Measurements from ENCODE around the gene PTPRK. TPM values are rescaled to one million over a fixed set of nuclear protein-coding genes. Genes with fewer than 3 reads are reported as not detected.

The PTPRK gene
- total and polyA plus RNA-seq, 2 of the 8 experiments (the other 6 are each of a cell fraction or from before 2014, with no cell fraction given), result 11.4 to 47.3 TPM

DNA sequence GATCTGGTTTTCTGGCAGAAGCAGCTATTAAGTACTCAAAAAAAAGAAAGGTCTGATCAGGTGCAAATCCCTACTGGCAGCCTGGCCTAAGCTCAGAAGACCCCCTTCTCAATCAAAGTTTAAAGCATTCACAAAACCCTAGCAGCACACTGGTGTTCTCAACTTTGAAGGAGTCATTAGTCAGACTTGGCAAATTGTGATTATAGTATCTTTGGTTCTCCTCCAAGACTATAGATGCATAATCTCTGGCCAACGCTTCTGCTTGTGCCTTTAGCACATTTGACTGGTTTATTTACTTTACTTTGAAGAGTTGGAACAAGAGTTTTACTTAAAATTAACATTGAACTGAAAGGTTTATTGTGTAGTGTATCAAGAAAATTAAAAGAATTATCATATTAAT is 248.9 kb downstream of the PTPRK start:
- TF ChIP-seq EP300 (IDR thresholded peaks at IDR 0.05; ENCODE audit: borderline replicate concordance in 1 of 2, low read depth in 2 of 2, low read length in 2 of 2) (no peak), POU5F1 (IDR thresholded peaks at IDR 0.05; ENCODE audit: low read depth, low read length) (no peak), SIX5 (IDR thresholded peaks at IDR 0.05; ENCODE audit: low read depth, low read length) (no peak), JUND (IDR thresholded peaks at IDR 0.05; ENCODE audit: low read length) (no peak), CEBPB (IDR thresholded peaks at IDR 0.05; ENCODE audit: low read depth, low read length) (no peak)
- TF ChIP-seq, protein P1, sequence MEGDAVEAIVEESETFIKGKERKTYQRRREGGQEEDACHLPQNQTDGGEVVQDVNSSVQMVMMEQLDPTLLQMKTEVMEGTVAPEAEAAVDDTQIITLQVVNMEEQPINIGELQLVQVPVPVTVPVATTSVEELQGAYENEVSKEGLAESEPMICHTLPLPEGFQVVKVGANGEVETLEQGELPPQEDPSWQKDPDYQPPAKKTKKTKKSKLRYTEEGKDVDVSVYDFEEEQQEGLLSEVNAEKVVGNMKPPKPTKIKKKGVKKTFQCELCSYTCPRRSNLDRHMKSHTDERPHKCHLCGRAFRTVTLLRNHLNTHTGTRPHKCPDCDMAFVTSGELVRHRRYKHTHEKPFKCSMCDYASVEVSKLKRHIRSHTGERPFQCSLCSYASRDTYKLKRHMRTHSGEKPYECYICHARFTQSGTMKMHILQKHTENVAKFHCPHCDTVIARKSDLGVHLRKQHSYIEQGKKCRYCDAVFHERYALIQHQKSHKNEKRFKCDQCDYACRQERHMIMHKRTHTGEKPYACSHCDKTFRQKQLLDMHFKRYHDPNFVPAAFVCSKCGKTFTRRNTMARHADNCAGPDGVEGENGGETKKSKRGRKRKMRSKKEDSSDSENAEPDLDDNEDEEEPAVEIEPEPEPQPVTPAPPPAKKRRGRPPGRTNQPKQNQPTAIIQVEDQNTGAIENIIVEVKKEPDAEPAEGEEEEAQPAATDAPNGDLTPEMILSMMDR (IDR thresholded peaks at IDR 0.05; ENCODE audit: control extremely low read depth in 1 of 3, insufficient read depth in 1 of 3, low read depth in 1 of 3, low read length in 3 of 3), result no peak
- Histone ChIP-seq H3K4me1 (replicated peaks in 1 of 4; ENCODE audit: control insufficient read depth in 3 of 4, insufficient read depth in 4 of 4, low read length in 3 of 4) (no peaks in the 10 kb centered on the region), H2BK15ac (ENCODE audit: low read length) (no peak overlapping the region), H2BK120ac (replicated peaks; ENCODE audit: low read depth, low read length) (no peak overlapping the region), H3K9ac (replicated peaks in 1 of 4; ENCODE audit: extremely low read depth in 1 of 4, low read depth in 3 of 4, low read length in 3 of 4) (no peak overlapping the region), H2BK20ac (ENCODE audit: low read length) (no peak overlapping the region), H3K14ac (ENCODE audit: insufficient read length) (no peak overlapping the region), H4K5ac (ENCODE audit: insufficient read length, low read depth, low read length) (no peak overlapping the region), H3K36me3 (ENCODE audit: control insufficient read depth in 2 of 4, insufficient read depth in 4 of 4, low read length in 3 of 4) (no peaks in the 10 kb centered on the region), H3K4ac (replicated peaks; ENCODE audit: insufficient read length, low read depth, low read length) (no peak overlapping the region), H4K20me1 (replicated peaks in 1 of 2; ENCODE audit: control insufficient read depth in 1 of 2, insufficient read depth in 2 of 2, low read length in 2 of 2) (no peaks in the 10 kb centered on the region), H2AK5ac (ENCODE audit: low read depth, low read length) (no peak overlapping the region), H2AFZ (ENCODE audit: low read length) (no peak overlapping the region), H3K56ac (replicated peaks; ENCODE audit: insufficient read length, low read depth, low read length) (no peak overlapping the region), H4K8ac (ENCODE audit: extremely low read depth, insufficient read depth, low read length) (no peak overlapping the region), H3K4me2 (ENCODE audit: insufficient read depth in 1 of 2, low read depth in 2 of 2, low read length in 2 of 2) (no peak overlapping the region), H3K9me3 (ENCODE audit: insufficient read depth in 2 of 2, low read depth in 1 of 2, low read length in 1 of 2) (no peaks in the 10 kb centered on the region), H3K79me1 (ENCODE audit: low read depth, low read length) (no peaks in the 10 kb centered on the region), H3K23me2 (ENCODE audit: low read depth, low read length) (no peaks in the 10 kb centered on the region), H3K27ac (ENCODE audit: low read depth, low read length) (no peak overlapping the region), H3K79me2 (ENCODE audit: control insufficient read depth in 1 of 2, insufficient read depth in 2 of 2, low read length in 2 of 2) (peaks cover 0 to 7% of the 10 kb centered on the region in 2 experiments; a peak in 1 of 4 replicates), H3K18ac (ENCODE audit: extremely low read depth, low read length) (no peak overlapping the region), H2BK5ac (ENCODE audit: low read depth, low read length) (no peak overlapping the region), H3K23ac (ENCODE audit: insufficient read length) (no peak overlapping the region), H4K91ac (replicated peaks; ENCODE audit: insufficient read length, low read length) (no peak overlapping the region), H3K27me3 (replicated peaks in 1 of 4; ENCODE audit: control insufficient read depth in 3 of 4, extremely low read depth in 1 of 4, insufficient read depth in 3 of 4, low read length in 3 of 4) (no peaks in the 10 kb centered on the region), H2BK12ac (ENCODE audit: low read depth, low read length) (no peak overlapping the region), H3K4me3 (ENCODE audit: extremely low read depth in 1 of 4, insufficient read depth in 2 of 4, low read depth in 3 of 4, low read length in 4 of 4) (no peak overlapping the region)
- no peak for FAIRE-seq
- 80% methylated on average over 1 of the region's 1 CpG; no CpG with 5 or more reads in 1 of the 2 experiments for WGBS, 2 experiments (ENCODE audit: extremely low coverage in 1 of 2, insufficient coverage in 1 of 2, insufficient read length in 1 of 2, insufficient replicate concordance in 2 of 2, low coverage in 1 of 2, low lambda C conversion rate in 2 of 2, missing lambda C conversion rate in 1 of 2)
- no peak for DNase-seq (ENCODE audit: low read depth in 1 of 2, low spot score in 2 of 2)
- ChIA-PET CTCF (ENCODE audit: partially characterized antibody) (no interaction called here), POLR2A (ENCODE audit: partially characterized antibody) (interaction anchor here (1.2 kb wide), 1 partner anchor 8 kb away, joined by 5 read pairs; no protein-coding TSS in a partner anchor)
